HG02852 (cell line): ENCODE data around the gene IPO5.
"Not testable (repeated sequence)": the region's sequence is repeated elsewhere in the genome, so short reads cannot be mapped to it uniquely, and the experiment has no call there.

Source experiments
- ATAC-seq: cut with Tn5 transposase; IDR thresholded peaks from one replicate; pipeline ENCODE4 v1.9.1; 2021; ENCODE audit warnings: mild to moderate bottlenecking, moderate library complexity; ENCODE audit not compliant: unreplicated experiment

The IPO5 gene

GRCh38 chr13:98007001-98007400, 53.5 kb downstream of the IPO5 start:
- no peak for ATAC-seq

DNA sequence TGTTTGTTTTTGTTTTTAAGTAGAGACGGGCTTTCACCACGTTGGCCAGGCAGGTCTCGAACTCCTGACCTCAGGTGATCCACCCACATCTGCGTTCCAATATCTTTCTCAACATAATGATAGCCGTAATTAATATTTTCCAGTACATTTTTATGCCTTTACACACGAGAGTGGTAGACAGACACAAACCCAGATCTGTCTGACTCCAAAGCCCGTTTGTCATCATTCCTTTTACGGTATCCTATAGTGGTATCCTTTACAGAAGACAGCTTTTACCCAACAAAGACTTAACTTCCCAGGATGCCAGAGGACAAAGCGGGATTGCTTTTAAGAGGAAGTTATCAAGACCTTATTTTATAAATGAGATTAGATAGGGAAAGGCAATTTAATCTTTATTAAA, 59.8 kb downstream of the IPO5 start:
- ATAC-seq = no peak

- ATAC-seq = no peak
These were observed 61.3 kb downstream of the IPO5 start for GRCh38 chr13:98014766-98015165.

DNA sequence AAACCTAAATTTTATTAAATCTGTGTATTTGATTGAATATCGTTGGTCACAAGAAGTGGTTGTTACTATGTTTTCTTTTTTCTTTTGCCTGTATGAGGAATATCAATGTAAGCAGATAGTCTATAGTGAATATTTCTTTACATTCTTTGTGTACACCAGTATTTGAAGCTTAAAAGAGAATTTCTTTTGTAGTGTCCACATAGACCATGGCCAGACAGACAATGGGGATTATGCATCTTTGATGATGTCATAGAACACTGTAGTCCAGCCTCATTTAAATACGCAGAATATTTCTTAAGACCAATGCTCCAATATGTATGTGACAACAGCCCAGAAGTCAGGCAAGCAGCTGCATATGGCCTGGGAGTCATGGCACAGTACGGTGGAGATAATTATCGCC, 64.8 kb downstream of the IPO5 start:
- no peak for ATAC-seq

- no peak for ATAC-seq
These were observed 65.7 kb downstream of the IPO5 start for GRCh38 chr13:98019186-98019585.

- ATAC-seq = no peak
These were observed 66.8 kb downstream of the IPO5 start for GRCh38 chr13:98020271-98020670.

DNA sequence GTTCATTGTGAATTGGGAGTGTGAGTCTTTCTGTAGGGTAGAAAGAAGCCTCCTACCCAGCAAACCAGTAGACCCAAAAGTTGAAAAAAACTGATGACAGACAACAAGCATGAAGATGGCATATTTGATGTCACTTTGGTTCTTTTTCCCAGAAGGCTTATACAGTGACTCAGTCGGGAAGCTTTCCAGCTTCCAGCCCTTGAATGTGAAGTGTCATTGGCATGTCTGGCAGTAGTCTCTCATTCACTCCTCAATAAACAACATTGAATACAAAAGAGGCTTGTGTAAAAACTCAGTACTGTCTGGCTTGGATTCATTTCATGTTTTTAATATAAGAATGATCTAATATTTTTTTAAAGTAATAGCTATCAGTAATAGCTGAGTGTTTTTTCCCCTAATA, 68.7 kb downstream of the IPO5 start:
- no peak for ATAC-seq

GRCh38 chr13:98025480-98026025, 72.1 kb downstream of the IPO5 start:
- ATAC-seq = no peak

DNA sequence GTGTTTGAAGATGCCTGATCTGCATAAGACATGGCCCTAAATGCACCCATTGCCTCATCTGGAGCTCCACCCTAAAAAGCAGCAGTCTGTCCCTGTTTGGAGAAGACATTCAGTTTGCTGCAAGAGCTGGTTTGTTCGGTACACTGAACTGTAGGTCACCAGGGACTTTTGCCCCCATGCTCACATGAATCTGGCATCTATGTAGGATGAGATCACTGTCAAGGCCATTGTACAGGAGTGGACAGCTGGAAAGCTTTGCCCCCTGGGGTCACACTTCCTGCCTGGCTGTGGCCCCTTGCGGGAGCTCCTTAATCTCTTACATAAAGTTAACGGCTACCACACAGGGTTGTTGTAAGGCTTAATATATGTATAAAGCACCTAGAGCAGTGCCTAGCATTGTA, 73.0 kb downstream of the IPO5 start:
- no peak for ATAC-seq

DNA sequence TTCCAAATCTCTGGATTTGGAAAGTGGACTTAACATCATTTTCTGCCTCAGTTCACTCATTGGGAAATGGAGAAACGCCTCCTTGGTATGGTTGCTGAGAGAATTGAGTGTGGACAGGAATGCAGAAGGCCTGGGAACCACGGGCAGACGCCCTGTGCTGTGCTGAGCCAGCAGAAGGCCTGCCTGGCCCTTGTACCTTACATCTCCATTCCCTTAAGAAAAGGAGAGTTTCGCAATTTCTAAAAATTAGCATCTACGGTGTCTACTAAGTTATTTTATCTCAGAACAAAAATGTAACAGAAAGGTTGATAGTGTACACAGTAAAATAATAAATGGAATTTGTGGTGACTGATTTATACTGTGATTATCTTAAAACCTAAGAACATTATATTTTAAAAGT, 78.7 kb downstream of the IPO5 start:
- no peak for ATAC-seq

DNA sequence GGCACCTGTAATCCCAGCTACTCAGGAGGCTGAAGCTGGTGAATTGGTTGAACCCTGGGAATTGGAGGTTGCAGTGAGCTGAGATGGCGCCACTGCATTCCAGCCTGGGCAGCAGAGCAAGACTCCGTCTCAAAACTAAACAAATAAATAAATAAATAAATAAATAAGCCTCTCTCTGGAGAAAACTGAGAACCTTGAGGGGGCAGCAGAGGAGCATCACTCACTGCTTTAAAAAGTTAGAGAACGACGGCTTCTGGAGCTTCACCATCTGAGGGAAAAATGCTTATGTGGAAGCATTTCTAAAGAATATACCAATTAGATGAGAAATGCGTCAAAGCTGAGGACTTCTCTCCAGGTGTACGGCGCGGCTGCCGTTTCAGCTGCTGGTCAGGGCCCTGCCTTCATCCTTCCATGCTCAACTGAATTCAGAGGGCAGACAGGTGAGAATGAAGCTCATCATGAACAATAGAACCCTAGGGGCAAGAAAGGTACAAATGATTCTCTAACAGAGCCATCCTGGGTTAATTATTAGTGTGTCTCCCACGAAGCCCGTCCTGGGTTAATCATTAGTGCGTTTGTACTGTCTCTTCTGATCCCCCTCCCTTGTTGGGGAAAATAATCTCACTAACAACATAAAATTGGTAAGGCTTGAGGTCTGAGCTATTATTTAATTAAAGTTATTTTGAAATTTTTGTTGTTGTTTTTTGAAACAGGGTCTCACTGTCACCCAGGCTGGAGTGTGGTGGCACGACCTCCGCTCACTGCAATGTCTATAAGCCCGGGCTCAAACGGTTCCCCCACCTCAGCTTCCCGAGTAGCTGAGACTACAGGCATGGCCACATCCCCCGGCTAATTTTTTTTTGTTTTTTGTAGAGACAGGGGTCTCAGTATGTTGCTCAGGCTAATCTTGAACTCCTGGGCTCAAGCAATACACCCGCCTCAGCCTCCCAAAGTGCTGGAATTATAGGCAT, 80.1 kb downstream of the IPO5 start:
- ATAC-seq = no peak

- no peak for ATAC-seq
These were observed 81.9 kb downstream of the IPO5 start for GRCh38 chr13:98035373-98035772.

DNA sequence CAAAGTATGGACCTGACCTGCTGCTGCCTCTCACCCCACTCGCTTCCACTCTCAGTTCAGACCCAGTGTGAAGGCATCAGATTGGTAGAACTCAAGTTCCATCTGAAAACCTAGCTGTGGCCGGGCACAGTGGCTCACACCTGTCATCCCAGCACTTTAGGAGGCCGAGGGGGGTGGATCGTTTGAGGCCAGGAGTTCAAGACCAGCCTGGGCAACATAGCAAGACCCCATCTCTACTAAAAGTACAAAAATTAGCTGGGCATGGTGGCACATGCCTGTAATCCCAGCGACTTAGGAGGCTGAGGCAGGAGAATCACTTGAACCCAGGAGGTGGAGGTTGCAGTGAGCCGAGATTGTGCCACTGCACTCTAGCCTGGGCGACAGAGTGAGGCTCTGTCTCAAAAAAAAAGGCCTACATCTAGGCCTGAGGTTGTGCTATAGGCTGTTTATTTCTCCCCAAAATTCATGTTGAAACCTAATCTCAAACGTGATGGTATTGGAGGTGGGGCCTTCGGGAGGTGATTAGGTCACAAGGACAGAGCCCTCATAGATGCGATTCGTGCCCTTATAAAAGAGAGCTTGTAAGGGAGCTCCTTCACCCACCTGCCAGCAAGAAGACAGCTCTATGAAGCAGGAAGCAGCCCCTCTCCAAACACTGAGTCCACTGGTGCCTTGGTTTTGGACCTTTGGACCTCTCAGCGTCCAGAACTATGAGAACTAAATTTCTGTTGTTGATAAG, 83.3 kb downstream of the IPO5 start:
- not testable (repeated sequence) for ATAC-seq

- no peak for ATAC-seq
These were observed 85.8 kb downstream of the IPO5 start for GRCh38 chr13:98039261-98039660.

DNA sequence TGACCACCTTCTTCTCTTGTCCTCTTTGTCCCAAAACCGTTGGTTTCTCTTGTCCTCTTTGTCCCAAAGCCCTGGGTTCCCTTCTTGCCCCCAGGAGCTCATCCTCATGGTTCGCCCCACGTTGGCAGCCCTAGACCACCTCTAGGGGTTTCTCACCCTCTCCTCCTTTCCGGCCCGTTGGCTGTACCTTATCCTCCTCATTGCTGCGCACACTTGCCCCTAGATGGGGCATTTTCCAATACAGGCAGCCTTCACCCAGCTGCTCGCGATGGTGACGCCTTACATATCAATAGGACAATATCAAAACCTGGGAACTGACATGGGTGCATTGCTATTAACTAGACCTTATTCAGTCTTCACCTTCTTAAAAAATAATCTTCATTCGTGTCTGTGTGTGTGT, 86.5 kb downstream of the IPO5 start:
- ATAC-seq = no peak

DNA sequence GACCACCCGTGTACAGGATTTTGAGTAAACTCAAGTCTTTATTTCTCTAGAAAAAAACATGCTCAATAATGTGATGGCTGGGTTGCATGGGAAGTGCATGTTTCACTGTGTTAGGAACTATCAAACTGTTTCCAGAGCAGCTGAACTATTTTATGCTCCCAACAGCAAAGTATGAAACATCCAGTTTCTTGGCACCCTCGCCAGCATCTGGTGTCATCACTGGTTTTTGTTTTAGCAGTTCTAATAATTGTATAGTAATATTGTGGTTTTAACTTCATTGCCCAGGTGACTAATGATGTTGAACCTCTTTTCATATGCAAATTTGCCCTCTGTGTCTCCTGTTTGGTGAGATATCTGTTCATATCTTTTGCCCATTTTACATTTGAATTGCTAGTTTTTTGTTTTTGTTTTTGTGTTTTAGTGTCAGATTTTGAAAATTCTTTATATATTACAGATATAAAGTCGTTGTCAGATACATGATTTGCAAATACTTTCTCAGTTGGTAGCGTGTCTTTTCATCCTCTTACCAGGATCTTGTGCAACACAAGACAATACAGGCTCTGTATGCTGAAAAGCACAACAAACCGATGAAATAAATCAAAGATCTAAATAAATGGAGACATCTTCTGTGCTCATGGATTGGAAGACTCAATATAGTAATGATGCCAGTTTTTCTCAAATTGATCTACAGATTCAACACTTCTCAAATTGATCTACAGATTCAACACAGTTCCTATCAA, 87.8 kb downstream of the IPO5 start:
- ATAC-seq = no peak

GRCh38 chr13:98044301-98044700, 90.8 kb downstream of the IPO5 start:
- no peak for ATAC-seq

GRCh38 chr13:98047785-98048184, 94.3 kb downstream of the IPO5 start:
- not testable (repeated sequence) for ATAC-seq

- ATAC-seq = no peak
These were observed 94.8 kb downstream of the IPO5 start for GRCh38 chr13:98048265-98048664.

DNA sequence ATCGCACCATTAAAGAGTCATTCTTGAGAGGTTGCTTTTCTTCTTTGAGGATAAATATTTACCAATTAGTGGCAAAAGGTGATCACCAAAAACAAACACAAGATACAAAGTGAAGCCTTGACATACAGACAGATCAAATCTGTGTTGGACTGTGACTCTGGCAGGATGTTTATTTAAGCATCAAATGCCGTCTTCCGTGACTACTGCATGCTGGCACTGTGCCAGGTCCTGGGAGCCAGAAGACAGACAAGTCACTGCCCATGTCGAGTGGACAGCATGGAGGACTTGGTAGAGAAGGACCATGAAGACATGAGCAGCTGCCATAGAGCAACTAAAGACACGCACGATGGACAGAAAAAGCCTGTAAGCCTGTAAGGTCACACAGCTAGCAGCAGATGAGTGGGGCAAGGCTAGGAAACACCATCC, 96.6 kb downstream of the IPO5 start:
- no peak for ATAC-seq

- ATAC-seq = no peak
These were observed 98.9 kb downstream of the IPO5 start for GRCh38 chr13:98052412-98052811.
